Activated naive CD4-positive, alpha-beta T cell treated with anti-CD3 and anti-CD28 coated beads, Interleukin-2, amount 50 U/mL, for 24 hours (primary cell): ENCODE results near the gene CLK4.
"Not testable (repeated sequence)": the region's sequence is repeated elsewhere in the genome, so short reads cannot be mapped to it uniquely, and the experiment has no call there.

Experiments
- H3K27ac Mint-ChIP-seq: one replicate; pipeline ENCODE4 v1.8.0; 2021; ENCODE audit warnings: mild to moderate bottlenecking, mixed read lengths
- H3K27me3 Mint-ChIP-seq: one replicate; pipeline ENCODE4 v1.8.0; 2021; ENCODE audit warnings: mixed read lengths
- H3K36me3 Mint-ChIP-seq: one replicate; pipeline ENCODE4 v1.8.0; 2021; ENCODE audit warnings: mixed read lengths
- H3K4me1 Mint-ChIP-seq: one replicate; pipeline ENCODE4 v1.8.0; 2021; ENCODE audit warnings: mixed read lengths
- H3K4me3 Mint-ChIP-seq: one replicate; pipeline ENCODE4 v1.8.0; 2021; ENCODE audit warnings: mild to moderate bottlenecking, mixed read lengths
- H3K9me3 Mint-ChIP-seq: one replicate; pipeline ENCODE4 v1.8.0; 2021; ENCODE audit warnings: mixed read lengths

The CLK4 gene

DNA sequence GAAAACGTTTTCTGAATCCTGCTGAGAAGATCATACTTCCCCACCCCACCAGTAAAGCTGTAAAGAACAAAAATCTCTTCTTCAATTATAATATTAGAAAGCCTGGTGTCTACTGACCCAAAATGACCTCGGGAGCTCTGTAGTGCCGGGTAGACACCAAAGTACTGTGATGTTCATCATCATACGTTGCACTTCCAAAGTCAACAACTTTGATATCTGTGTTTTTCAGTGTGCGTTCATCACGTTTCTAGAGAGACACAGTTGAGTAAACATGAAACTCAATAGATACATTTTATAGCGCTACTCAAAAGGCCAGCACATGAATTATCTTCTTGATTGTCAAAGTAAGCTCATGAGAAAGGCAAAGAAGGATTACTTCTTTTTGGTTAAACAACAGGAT lies 14.6 kb downstream of the CLK4 start:
- H3K36me3 Mint-ChIP-seq: peaks cover 27% of the 10 kb centered on the region
- H3K9me3 Mint-ChIP-seq: no peaks in the 10 kb centered on the region
- H3K27ac Mint-ChIP-seq: peak overlapping the region; percentile 48
- H3K27me3 Mint-ChIP-seq: no peaks in the 10 kb centered on the region
- H3K4me1 Mint-ChIP-seq: peaks cover 34% of the 10 kb centered on the region
- no peak overlapping the region for H3K4me3 Mint-ChIP-seq

DNA sequence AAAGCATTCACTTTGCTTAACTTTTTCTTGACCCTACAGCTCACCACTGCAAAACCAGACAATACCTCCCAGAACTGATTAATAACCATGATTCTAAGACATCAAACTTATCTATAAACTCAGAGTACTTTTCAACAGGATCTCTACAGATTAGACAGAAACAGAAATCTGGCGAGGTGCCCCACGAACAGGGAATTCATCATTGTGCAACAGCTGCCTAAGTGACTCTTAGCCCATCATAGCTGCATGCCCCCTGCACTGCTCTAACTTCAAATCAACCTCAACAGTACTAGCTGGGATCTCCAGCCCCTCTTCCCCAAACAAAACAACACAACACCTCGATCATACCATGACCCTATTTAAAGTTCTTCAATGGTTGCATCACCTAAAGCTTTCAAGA lies 20.6 kb downstream of the CLK4 start:
- no peak overlapping the region for H3K27ac Mint-ChIP-seq

GRCh38 chr5:178605788-178606187 lies 21.1 kb downstream of the CLK4 start:
- Mint-ChIP-seq H3K4me1 (peaks cover 7% of the 10 kb centered on the region), H3K27me3 (no peaks in the 10 kb centered on the region), H3K9me3 (no peaks in the 10 kb centered on the region), H3K27ac (no peak overlapping the region), H3K4me3 (no peak overlapping the region), H3K36me3 (peaks cover 20% of the 10 kb centered on the region)

More for the DNA sequence above, 20.6 kb downstream of the CLK4 start:
- Mint-ChIP-seq H3K4me1 (peaks cover 10% of the 10 kb centered on the region), H3K36me3 (peaks cover 21% of the 10 kb centered on the region), H3K9me3 (no peaks in the 10 kb centered on the region), H3K4me3 (no peak overlapping the region), H3K27me3 (no peaks in the 10 kb centered on the region)

GRCh38 chr5:178602752-178603151 lies 24.1 kb downstream of the CLK4 start:
- Mint-ChIP-seq H3K4me3 (no peak overlapping the region), H3K27ac (no peak overlapping the region), H3K36me3 (peaks cover 17% of the 10 kb centered on the region), H3K9me3 (no peaks in the 10 kb centered on the region), H3K27me3 (no peaks in the 10 kb centered on the region), H3K4me1 (peaks cover 3% of the 10 kb centered on the region)

DNA sequence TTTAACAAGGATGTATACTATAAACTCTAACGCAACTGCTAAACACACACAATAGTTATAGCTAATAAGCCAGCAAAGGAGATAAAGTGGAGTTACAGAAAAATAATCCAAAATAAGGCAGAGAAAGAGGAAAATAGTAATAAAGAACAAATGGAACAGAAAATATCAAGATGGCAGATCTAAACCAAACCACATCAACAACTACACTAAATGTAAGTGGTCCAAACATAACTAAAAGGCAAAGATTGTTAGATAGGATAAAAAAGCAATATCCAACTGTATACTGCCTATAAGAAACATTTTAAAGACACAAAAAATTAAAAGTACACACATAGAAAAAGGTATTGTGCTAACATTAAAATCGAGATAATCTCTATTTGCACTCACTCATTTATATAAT lies 31.1 kb downstream of the CLK4 start:
- Mint-ChIP-seq H3K4me3 (no peak overlapping the region), H3K27ac (no peak overlapping the region), H3K9me3 (peaks cover 23% of the 10 kb centered on the region), H3K27me3 (peaks cover 9% of the 10 kb centered on the region), H3K36me3 (peaks cover 19% of the 10 kb centered on the region), H3K4me1 (peaks cover 1% of the 10 kb centered on the region)

DNA sequence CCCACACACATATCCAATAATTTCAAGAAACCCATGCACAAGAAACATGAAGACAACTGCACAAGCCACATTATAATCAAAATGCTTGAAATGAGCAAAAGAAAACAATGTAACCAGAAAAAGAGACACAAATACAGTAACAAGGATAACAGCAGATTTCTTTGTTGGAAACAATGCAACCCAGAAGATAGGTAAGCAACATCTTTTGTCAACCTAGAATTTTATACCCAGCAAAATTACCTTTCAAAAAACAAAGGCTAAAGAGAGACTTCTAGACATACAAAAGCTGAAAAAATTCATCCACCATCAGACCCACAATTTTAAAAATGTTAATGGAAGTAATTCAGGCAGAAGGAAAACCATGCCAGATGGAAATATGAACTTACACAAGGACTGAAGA lies 31.7 kb downstream of the CLK4 start:
- H3K27me3 Mint-ChIP-seq: peaks cover 12% of the 10 kb centered on the region
- H3K36me3 Mint-ChIP-seq: peaks cover 19% of the 10 kb centered on the region
- H3K9me3 Mint-ChIP-seq: peaks cover 23% of the 10 kb centered on the region
- H3K4me3 Mint-ChIP-seq: no peak overlapping the region
- H3K4me1 Mint-ChIP-seq: peaks cover 5% of the 10 kb centered on the region
- H3K27ac Mint-ChIP-seq: no peak overlapping the region

DNA sequence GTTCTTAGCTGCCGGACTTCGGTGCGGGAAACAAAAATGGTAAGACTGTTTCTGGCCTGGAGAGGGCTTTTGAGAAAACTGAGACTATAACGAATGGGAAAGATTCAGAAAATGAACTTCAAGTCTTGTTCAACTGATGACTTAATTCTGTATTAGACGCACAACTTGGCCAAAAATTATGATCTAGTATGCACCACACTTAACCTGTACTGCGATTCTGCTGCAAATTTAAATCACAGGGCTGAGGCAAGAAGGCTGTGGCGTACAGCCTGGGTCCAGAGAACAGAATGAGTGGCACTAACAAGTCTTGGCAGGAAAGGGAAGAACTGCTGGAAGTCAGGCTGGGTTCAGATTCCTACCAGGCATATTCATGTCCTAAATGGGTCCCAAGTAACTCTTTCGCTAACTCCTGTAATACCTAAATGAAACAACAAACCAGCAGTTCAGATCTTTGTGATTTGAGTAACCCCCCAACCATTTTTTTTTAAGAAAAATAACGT lies 35.9 kb downstream of the CLK4 start:
- H3K4me3 Mint-ChIP-seq: peak overlapping the region; percentile 86
- peaks cover 41% of the 10 kb centered on the region for H3K27me3 Mint-ChIP-seq
- peaks cover 17% of the 10 kb centered on the region for H3K36me3 Mint-ChIP-seq
- H3K9me3 Mint-ChIP-seq: peaks cover 22% of the 10 kb centered on the region
- H3K4me1 Mint-ChIP-seq: peaks cover 5% of the 10 kb centered on the region
- no peak overlapping the region for H3K27ac Mint-ChIP-seq

DNA sequence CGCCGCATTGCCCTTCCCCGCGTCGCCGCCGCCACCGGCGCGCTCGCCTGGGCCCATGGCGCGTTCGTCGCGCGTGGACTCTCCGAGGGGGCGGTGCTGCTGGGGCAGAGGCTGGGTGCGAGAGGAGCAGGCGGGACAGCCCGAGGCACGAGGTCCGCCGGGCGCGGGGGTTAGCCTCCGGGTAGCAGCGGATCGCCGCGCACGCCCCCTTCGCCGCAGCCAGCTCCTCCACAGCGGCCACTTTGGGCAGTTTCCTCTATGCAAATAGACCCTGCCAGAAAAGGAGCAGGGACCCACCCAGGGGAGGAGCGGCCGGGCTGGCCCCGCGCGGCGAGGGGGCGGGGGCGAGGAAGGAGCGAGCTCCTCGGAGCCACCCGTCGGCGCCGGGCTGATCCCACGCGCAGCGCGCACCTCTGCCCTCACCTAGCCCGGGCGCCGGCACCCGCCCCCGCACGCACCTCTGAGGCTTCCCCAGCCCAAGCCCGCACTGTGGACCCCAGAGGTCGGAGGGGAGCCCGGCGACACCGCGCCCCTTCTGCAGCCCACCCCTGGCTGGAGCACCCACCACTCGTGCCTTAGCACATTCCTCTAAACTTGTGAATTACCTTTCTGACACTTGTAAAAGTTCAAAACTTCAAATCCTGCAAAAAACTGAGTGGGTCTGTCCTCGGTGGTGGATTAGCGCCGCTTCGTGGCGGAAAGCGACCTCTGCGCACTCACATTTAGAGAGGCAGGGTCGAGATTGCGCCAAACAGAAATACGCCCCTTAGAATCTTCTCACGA lies 36.5 kb downstream of the CLK4 start, which contains the start of gene COL23A1:
Gene COL23A1, minus strand, starts transcription at position 253 of the 783 bp plus-strand sequence.
- Mint-ChIP-seq H3K9me3 (peaks cover 16% of the 10 kb centered on the region), H3K36me3 (peaks cover 13% of the 10 kb centered on the region), H3K4me1 (peaks cover 5% of the 10 kb centered on the region), H3K27ac (no peak within 1 kb of the TSS), H3K27me3 (peaks cover 45% of the 10 kb centered on the region), H3K4me3 (peak within 1 kb of the TSS; percentile 86)

DNA sequence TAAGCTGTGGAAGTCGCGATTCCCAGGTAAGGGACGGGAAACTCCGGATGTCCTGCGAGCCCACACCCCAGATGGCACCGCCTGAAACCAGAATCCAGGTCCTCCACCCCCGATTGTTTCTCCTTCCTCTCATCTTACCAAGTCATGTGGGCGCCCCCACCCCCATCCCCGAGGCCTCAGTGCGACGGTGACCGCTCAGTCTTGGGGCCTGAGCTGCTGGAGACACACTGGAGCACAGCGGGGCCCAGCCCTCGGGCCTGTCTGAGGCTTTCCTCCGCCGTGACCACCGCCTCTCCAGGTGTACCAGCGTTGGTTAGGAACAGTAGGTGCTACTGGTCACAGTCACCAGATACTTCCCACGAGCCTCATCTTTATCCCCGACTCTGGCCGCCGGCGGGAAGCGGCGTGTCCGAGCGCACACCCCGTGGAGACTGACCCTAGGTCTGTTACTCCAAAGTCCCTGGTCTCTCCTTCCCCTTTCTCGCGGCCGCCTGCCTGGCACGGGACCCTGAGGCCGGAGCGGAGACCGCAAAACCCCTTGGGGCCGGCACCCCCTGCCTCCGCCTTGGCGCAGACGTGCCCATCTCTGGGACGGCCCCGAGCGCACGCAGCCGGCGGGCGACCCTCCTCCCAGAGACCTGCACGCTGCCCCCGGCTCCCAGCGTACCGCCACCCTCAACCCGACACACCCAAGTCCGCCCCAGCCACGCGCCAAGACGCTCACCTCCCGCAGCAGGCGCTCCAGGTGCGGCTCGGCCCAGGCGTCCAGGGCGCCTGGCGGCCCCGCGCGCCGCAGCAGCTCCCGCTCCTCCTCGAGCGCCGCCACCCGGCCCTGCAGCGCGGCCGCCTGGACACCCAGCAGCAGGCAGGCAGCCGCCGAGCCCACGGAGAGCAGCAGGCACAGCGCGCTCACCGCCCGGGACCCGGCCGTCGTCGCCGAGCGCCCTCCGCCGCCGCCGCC lies 37.4 kb downstream of the CLK4 start:
- Mint-ChIP-seq H3K4me3 (peak overlapping the region; percentile 68), H3K4me1 (peaks cover 5% of the 10 kb centered on the region), H3K27me3 (peaks cover 45% of the 10 kb centered on the region), H3K36me3 (peaks cover 4% of the 10 kb centered on the region), H3K9me3 (peaks cover 7% of the 10 kb centered on the region), H3K27ac (no peak overlapping the region)

- Mint-ChIP-seq H3K4me3 (peak overlapping the region; percentile 64), H3K9me3 (peaks cover under 1% of the 10 kb centered on the region), H3K27me3 (peaks cover 45% of the 10 kb centered on the region), H3K4me1 (peaks cover 5% of the 10 kb centered on the region), H3K27ac (no peak overlapping the region), H3K36me3 (peaks cover 2% of the 10 kb centered on the region)
Measured at GRCh38 chr5:178588769-178589168, 38.1 kb downstream of the CLK4 start.

DNA sequence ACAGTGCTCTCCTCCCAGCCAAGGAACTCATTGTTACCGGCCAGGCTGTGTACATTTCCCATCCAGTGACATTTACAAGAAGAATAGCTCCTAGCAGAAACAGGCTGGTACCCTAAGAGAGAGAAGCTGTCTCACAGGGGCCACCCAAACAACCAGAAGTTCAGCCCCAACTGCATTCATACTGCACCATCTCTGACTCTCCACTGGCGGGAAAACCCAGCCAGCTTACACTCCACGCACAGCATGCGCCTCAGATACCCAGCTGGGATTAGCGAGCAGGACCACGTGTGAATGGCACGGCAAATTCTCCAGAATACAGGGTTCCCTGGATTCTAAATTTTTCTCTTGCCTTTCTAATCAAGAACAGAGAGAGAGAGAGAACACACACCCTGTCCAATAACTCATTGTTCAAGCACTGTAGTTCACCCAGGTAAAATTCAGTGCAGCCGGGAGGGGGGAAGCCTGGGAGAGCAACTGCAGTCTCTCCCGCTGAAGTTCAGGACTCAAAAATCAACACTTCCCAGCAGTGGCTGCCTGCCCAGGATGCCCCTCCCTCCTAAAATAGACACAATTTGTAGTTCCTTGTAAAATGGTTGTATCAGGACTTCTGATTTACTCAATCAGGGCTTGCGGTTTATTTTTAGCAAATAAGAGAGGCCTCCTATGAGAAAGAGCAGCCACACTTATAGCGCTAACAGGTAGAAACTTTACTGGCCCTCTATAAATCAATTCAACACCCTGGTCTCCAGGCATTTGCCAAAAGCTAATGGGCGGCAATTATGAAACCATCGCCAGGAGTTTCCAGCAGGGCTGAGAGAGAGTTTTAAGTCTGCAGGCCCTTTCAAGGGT lies 38.9 kb downstream of the CLK4 start:
- Mint-ChIP-seq H3K4me3 (peak overlapping the region; percentile 64), H3K27me3 (peaks cover 45% of the 10 kb centered on the region), H3K27ac (no peak overlapping the region), H3K4me1 (peaks cover 5% of the 10 kb centered on the region), H3K36me3 (no peaks in the 10 kb centered on the region), H3K9me3 (no peaks in the 10 kb centered on the region)

GRCh38 chr5:178586396-178586795 lies 40.5 kb downstream of the CLK4 start:
- H3K27ac Mint-ChIP-seq: no peak overlapping the region
- H3K4me3 Mint-ChIP-seq: no peak overlapping the region
- H3K27me3 Mint-ChIP-seq: peaks cover 42% of the 10 kb centered on the region
- no peaks in the 10 kb centered on the region for H3K9me3 Mint-ChIP-seq
- H3K4me1 Mint-ChIP-seq: peaks cover 5% of the 10 kb centered on the region
- no peaks in the 10 kb centered on the region for H3K36me3 Mint-ChIP-seq

DNA sequence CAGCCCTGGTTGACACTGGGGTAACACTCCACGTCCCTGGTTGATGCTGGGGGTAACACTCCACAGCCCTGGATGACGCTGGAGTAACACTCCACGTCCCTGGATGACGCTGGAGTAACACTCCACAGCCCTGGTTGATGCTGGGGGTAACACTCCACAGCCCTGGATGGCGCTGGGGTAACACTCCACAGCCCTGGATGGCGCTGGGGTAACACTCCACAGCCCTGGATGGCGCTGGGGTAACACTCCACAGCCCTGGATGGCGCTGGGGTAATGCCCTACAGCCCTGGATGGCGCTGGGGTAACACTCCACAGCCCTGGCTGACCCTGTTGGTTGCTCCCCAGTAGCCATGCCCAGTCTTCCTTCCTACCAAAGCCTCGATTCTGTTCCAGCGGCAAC lies 41.4 kb downstream of the CLK4 start:
- H3K27me3 Mint-ChIP-seq: peaks cover 33% of the 10 kb centered on the region
- H3K4me3 Mint-ChIP-seq, H3K36me3 Mint-ChIP-seq, H3K4me1 Mint-ChIP-seq, H3K27ac Mint-ChIP-seq, H3K9me3 Mint-ChIP-seq: not testable (repeated sequence)

DNA sequence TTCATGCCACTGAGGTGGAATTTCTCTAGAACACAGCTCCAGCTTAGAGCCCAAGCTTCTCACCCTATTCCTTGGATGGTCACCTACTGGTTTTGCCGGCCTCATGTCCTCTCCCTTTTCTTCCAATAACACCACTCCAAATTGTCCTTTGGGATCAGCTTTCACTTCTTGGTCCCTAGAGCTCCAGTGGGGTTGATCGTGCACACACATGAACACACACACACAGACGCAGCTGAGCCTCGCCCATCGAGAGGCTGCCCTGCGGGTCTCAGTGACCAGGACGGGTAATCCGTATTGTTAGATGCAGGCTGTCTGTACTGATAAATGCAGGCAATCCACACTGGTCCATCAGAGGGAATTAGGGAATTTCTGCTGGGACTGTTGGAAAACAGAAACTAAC lies 43.6 kb downstream of the CLK4 start:
- Mint-ChIP-seq H3K27ac (no peak overlapping the region), H3K36me3 (no peaks in the 10 kb centered on the region), H3K9me3 (no peaks in the 10 kb centered on the region), H3K4me1 (no peaks in the 10 kb centered on the region), H3K27me3 (peaks cover 25% of the 10 kb centered on the region), H3K4me3 (no peak overlapping the region)

DNA sequence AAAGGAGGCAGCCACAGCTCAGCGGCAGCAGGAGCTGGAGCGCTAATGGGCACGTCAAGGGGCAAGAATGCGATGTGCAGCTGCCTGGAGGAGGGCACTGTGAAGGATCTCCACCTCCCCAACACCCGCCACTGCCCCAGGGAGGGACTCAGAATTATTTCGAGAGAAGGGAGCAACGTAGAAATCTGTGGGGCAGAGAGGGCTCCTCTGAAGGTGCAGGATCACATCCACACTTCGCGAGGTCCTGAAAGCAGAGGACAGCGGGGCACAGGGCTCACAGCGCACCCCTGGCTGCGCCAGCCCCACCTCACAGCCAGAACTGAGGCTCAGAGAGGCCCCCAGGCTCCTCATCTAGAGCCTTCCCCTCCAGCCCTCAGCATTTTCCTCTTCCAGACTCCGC lies 44.6 kb downstream of the CLK4 start:
- no peak overlapping the region for H3K4me3 Mint-ChIP-seq
- no peaks in the 10 kb centered on the region for H3K9me3 Mint-ChIP-seq
- no peaks in the 10 kb centered on the region for H3K4me1 Mint-ChIP-seq
- H3K27me3 Mint-ChIP-seq: peaks cover 19% of the 10 kb centered on the region
- no peak overlapping the region for H3K27ac Mint-ChIP-seq
- no peaks in the 10 kb centered on the region for H3K36me3 Mint-ChIP-seq
